GM12878 (cell line): ENCODE results near the gene IRF4. TPM values are rescaled to one million over a fixed set of nuclear protein-coding genes. Genes with fewer than 3 reads are reported as not detected.

Experiments used
- ATAC-seq: fragments of 200-7000 bp; cut with Tn5 transposase; 3 replicates; pipeline ENCODE4 v1.9.1; 2020; ENCODE audit warnings: mild to moderate bottlenecking, moderate library complexity
- Bru-seq: library from RNA; stranded (reverse); fragments of 400-500 nt; gene quantifications from one replicate; lab custom pipeline; 2021; lab: Mats Ljungman, UMichigan
- BruChase-seq, 2 experiments: library from RNA; stranded (reverse); fragments of 400-500 nt; gene quantifications; one replicate each; lab custom pipeline; 2021; lab: Mats Ljungman, UMichigan
- BruUV-seq: library from RNA; stranded (reverse); fragments of 400-500 nt; replicated peaks from 2 replicates; lab custom pipeline; 2021; lab: Mats Ljungman, UMichigan
- CTCF ChIA-PET: fragments of 300-600 bp; sonication (Branson Sonifier 250); formaldehyde crosslinking; extraction: SDS; loops from one replicate; lab custom pipeline; 2021; ENCODE audit warnings: inconsistent platforms; lab: Yijun Ruan, JAX
- POLR2A ChIA-PET: fragments of 350-600 bp; formaldehyde crosslinking; extraction: SDS; loops from one replicate; lab custom pipeline; 2021; ENCODE audit warnings: inconsistent platforms; lab: Charles Lee
- RAD21 ChIA-PET: fragments of 300-600 bp; sonication (Branson Sonifier 250); formaldehyde crosslinking; loops from one replicate; lab custom pipeline; 2023; ENCODE audit warnings: antibody characterized with exemption; ENCODE audit not compliant: unreplicated experiment; lab: Charles Lee
- SMC1A ChIA-PET: fragments of 300-600 bp; sonication (Branson Sonifier 250); formaldehyde crosslinking; loops from one replicate; lab custom pipeline; 2023; ENCODE audit not compliant: unreplicated experiment, uncharacterized antibody; lab: Charles Lee
- DNase-seq: peaks from one replicate; pipeline ENCODE4 v3.0.0-alpha.2; 2011; ENCODE audit warnings: low read depth, low spot score
- FAIRE-seq: peaks from 3 replicates; lab custom pipeline; 2011; peaks lifted over from hg19 to GRCh38; lab: Jason Lieb, UNC
- H2AFZ ChIP-seq: 2 replicates; pipeline ENCODE4 v1.6.0; 2011; ENCODE audit warnings: low read depth, low read length, control low read depth; ENCODE audit not compliant: control insufficient read depth
- H3K27ac ChIP-seq: 2 replicates; pipeline ENCODE4 v1.5.1; 2011; ENCODE audit warnings: control low read depth; ENCODE audit not compliant: control insufficient read depth, insufficient read depth
- H3K27me3 ChIP-seq, 2 experiments: replicated peaks in 1 of 2; 2 replicates each; pipeline versions ENCODE4 v1.6.0 to v1.6.1; 2011; ENCODE audit warnings: low read length in 1 of 2; ENCODE audit not compliant: control insufficient read depth in 2 of 2, insufficient read depth in 2 of 2
- H3K36me3 ChIP-seq, 2 experiments: 2 replicates each; pipeline ENCODE4 v1.5.1; 2011; ENCODE audit warnings: low read length in 1 of 2; ENCODE audit not compliant: control insufficient read depth in 2 of 2, insufficient read depth in 2 of 2
- H3K4me1 ChIP-seq: 2 replicates; pipeline ENCODE4 v1.6.1; 2011; ENCODE audit warnings: mild to moderate bottlenecking, low read length, moderate library complexity, mixed read lengths; ENCODE audit not compliant: control insufficient read depth, insufficient read depth
- H3K4me2 ChIP-seq: 2 replicates; pipeline ENCODE4 v1.6.0; 2011; ENCODE audit warnings: control low read depth; ENCODE audit not compliant: control insufficient read depth, insufficient read depth
- H3K4me3 ChIP-seq: fragments of 200-600 bp; sonication (generic); 2 replicates; pipeline ENCODE4 v1.5.1; 2016
- H3K79me2 ChIP-seq: 2 replicates; pipeline ENCODE4 v1.6.0; 2011; ENCODE audit warnings: low read length; ENCODE audit not compliant: control insufficient read depth, insufficient read depth
- H3K9ac ChIP-seq: 2 replicates; pipeline ENCODE4 v1.8.0; 2011; ENCODE audit warnings: low read length, control low read depth, mixed read lengths; ENCODE audit not compliant: control insufficient read depth, insufficient read depth
- H3K9me3 ChIP-seq: replicated peaks from 3 replicates; pipeline ENCODE4 v1.5.1; 2011; ENCODE audit warnings: mild to moderate bottlenecking, low read length; ENCODE audit not compliant: control insufficient read depth, insufficient read depth
- H4K20me1 ChIP-seq: 2 replicates; pipeline ENCODE4 v1.6.0; 2011; ENCODE audit not compliant: control insufficient read depth, insufficient read depth
- BCL11A ChIP-seq: IDR thresholded peaks from 2 replicates; pipeline ENCODE4 v1.6.1; 2011; ENCODE audit warnings: low read depth, low read length
- CBX5 ChIP-seq: sonication (generic); IDR thresholded peaks from 2 replicates; pipeline ENCODE4 v1.6.1; 2016; ENCODE audit warnings: low read depth, moderate library complexity, mild to moderate bottlenecking, inconsistent platforms
- EGR1 ChIP-seq, 2 experiments: IDR thresholded peaks; 1 replicate in 1 of 2; 2 replicates in 1 of 2; pipeline ENCODE4 v1.6.1; 2011 to 2012; ENCODE audit warnings: low read depth in 2 of 2, low read length in 2 of 2, borderline replicate concordance in 1 of 2, mild to moderate bottlenecking in 1 of 2, moderate library complexity in 1 of 2
- PML ChIP-seq: IDR thresholded peaks from 2 replicates; pipeline ENCODE4 v1.6.1; 2012; ENCODE audit warnings: low read length, inconsistent platforms
- RFX5 ChIP-seq: IDR thresholded peaks from 2 replicates; pipeline ENCODE4 v1.6.1; 2011; ENCODE audit warnings: low read depth, low read length, improper control_type of control experiment
- SP1 ChIP-seq: IDR thresholded peaks from one replicate; pipeline ENCODE4 v1.6.1; 2011; ENCODE audit warnings: low read depth, low read length
- TARDBP ChIP-seq: IDR thresholded peaks from 2 replicates; pipeline ENCODE4 v1.6.1; 2016; ENCODE audit warnings: borderline replicate concordance
- ZSCAN29 ChIP-seq: fragments of 450-650 bp; IDR thresholded peaks from 2 replicates; pipeline ENCODE4 v1.6.1; 2017; ENCODE audit warnings: mild to moderate bottlenecking, moderate library complexity
- WGBS: methylation state at CpG from one replicate; pipeline ENCODE4 v1.1.6; 2016; ENCODE audit warnings: low lambda C conversion rate; ENCODE audit not compliant: insufficient replicate concordance, insufficient coverage; ENCODE audit errors: missing lambda C conversion rate; 5-methylcytosine and 5-hydroxymethylcytosine counted together
- in situ Hi-C: fragments of 300-500 bp; cut with MboI; formaldehyde crosslinking; loops from 9 replicates; pipeline ENCODE4 v1.14.3; 2018; ENCODE audit warnings: mixed read lengths
- intact Hi-C: fragments of 100-400 bp; cut with micrococcal nuclease; formaldehyde crosslinking; loops from one replicate; pipeline ENCODE4 v1.14.2; 2022; ENCODE audit not compliant: unreplicated experiment
- long read RNA-seq, 2 experiments: library from polyadenylated mRNA; unstranded; transcript quantifications; one replicate each; pipeline ENCODE4 v2.0.0, GENCODE V29; 2019 to 2020
- polyA minus RNA-seq, 3 experiments: library from RNA; depleted of rRNA, polyadenylated mRNA; stranded (reverse); fragments of >200 nt; gene quantifications; 2 replicates each; pipeline ENCODE4 v1.2.3, GENCODE V29; 2011
- polyA plus RNA-seq, 11 experiments: library from polyadenylated mRNA; depleted of rRNA in 4 of 11; unstranded in 6 of 11; stranded (reverse) in 5 of 11; fragments of >200 nt; fragmentation: Nextera tagmentation in 4 of 11; fragmentation: Illumina TruSeq in 1 of 11; extraction: Ambion mirVana in 4 of 11; extraction: Trizol in 1 of 11; gene quantifications; 1 replicate in 1 of 11; 2 replicates in 10 of 11; pipeline versions ENCODE4 v1.2.1 to v1.2.3, GENCODE V29; 2011 to 2016; ENCODE audit warnings: inconsistent platforms in 2 of 11, missing spikeins in 2 of 11, low read depth in 1 of 11
- total RNA-seq, 4 experiments: library from RNA; depleted of rRNA in 3 of 4; stranded (reverse); fragments of >200 nt in 3 of 4; fragmentation: Illumina TruSeq in 1 of 4; extraction: Trizol in 1 of 4; gene quantifications; 2 replicates each; pipeline versions ENCODE4 v1.2.1 to v1.2.3, GENCODE V29; 2013 to 2021
- TF ChIP-seq, protein P1 (sequence below): fragments of 450-650 bp; IDR thresholded peaks from 2 replicates; pipeline ENCODE4 v1.6.1; 2014; ENCODE audit warnings: mild to moderate bottlenecking
- TF ChIP-seq, protein P2 (sequence below): IDR thresholded peaks from 2 replicates; pipeline ENCODE4 v1.6.1; 2011; ENCODE audit warnings: mild to moderate bottlenecking, low read depth, low read length, moderate library complexity; ENCODE audit not compliant: insufficient replicate concordance
- TF ChIP-seq, protein P3 (sequence below): fragments of 150-350 bp; IDR thresholded peaks from 2 replicates; pipeline ENCODE4 v1.6.1; 2016; ENCODE audit warnings: low read depth, low read length

Gene IRF4
- 825 and 857 TPM in 2 replicates for total RNA-seq (2013; cell fraction: nucleolus; rRNA removed)
- total RNA-seq (2014; rRNA removed), result 287 and 295 TPM in 2 replicates
- total RNA-seq (2014; rRNA removed; fragmentation: Illumina TruSeq; extraction: Trizol), result 217 and 228 TPM in 2 replicates
- total RNA-seq (2021), result 495 and 498 TPM in 2 replicates
- 299 TPM for polyA plus RNA-seq (2011; ENCODE audit: low read depth)
- polyA plus RNA-seq (2011; rRNA removed), result 252 and 320 TPM in 2 replicates
- polyA plus RNA-seq (2011; cell fraction: cytosol; rRNA removed), result 352 and 442 TPM in 2 replicates
- 848 and 1,001 TPM in 2 replicates for polyA plus RNA-seq (2011; cell fraction: nucleus; rRNA removed)
- 262 and 367 TPM in 2 replicates for polyA plus RNA-seq (2012)
- 223 and 228 TPM in 2 replicates for polyA plus RNA-seq (2014; fragmentation: Illumina TruSeq; extraction: Trizol)
- polyA plus RNA-seq (2014; fragmentation: Nextera tagmentation; extraction: Ambion mirVana), result 10 to 100 TPM; 50.0 to 98.9 TPM
- polyA plus RNA-seq (2014; rRNA removed), result 187 and 205 TPM in 2 replicates
- polyA plus RNA-seq (2016; fragmentation: Nextera tagmentation; extraction: Ambion mirVana), result 100 to 1,000 TPM; 295 to 297 TPM
- 364 and 403 TPM in 2 replicates for polyA minus RNA-seq (2011; rRNA and poly(A)+ RNA removed)
- 196 and 207 TPM in 2 replicates for polyA minus RNA-seq (2011; cell fraction: cytosol; rRNA and poly(A)+ RNA removed)
- polyA minus RNA-seq (2011; cell fraction: nucleus; rRNA and poly(A)+ RNA removed), result 241 and 321 TPM in 2 replicates
- Bru-seq, nascent RNA, result percentile 100 among the genes with signal in this experiment
- BruChase-seq, experiment 1, labeled RNA remaining after a 6-hour chase, result percentile 99 among the genes with signal in this experiment
- percentile 100 among the genes with signal in this experiment for BruChase-seq, experiment 2, labeled RNA remaining after a 2-hour chase
- long read RNA-seq, experiment 1, full-length matches to known transcripts, result 7 of 74 reads
- long read RNA-seq, experiment 1, partial matches to known transcripts, result 46 of 74 reads
- long read RNA-seq, experiment 1, other reads (novel, unspliced or antisense), result 21 of 74 reads
- long read RNA-seq, experiment 2, full-length matches to known transcripts, result 1 of 119 reads
- long read RNA-seq, experiment 2, partial matches to known transcripts, result 16 of 119 reads
- long read RNA-seq, experiment 2, other reads (novel, unspliced or antisense), result 102 of 119 reads

DNA sequence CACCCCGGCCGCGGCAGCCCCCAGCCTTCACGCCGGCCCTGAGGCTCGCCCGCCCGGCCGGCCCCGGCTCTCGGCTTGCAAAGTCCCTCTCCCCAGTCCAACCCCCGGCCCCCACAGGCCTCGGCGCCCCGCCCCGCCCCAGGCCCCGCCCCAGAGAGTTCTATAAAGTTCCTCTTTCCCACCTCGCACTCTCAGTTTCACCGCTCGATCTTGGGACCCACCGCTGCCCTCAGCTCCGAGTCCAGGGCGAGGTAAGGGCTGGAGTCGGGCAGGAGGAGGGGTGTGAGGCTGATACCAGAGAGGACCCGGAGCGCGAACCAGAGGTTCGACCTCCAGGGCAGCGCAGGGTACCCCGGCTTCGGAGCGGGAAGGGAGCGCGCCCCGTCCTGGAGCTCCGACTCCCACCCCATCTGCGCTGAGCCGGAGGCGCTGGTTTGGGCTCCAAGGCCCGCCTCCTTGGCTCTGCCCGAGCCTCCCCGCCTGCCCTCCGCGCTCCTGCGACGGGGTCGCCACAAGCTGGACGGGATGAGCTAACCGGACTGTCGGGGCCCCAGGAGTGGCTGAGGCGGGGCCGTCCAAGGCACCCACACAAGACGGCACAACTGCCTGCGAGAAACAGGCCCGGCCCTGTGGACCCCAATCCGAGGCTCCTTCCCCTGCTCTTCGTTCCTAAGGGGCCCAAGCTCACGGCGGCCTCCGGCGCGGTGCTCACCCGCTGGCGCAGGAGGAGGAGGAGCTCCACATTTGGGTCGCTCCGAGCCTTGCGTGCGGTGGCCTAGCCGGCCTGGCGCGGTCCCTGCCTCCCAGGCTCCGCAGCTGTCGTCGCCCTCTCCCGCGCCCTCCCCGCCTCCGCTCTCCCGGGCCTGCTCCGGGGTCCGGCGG lies at the start of gene IRF4:
TSS of gene IRF4 (plus strand) at position 194 of the 882 bp plus-strand sequence. CDS start 1,401 bp downstream, outside the sequence.
- BruUV-seq, result TSS peak; percentile 52
- H3K27ac ChIP-seq, result peak within 1 kb of the TSS; percentile 97
- DNase-seq, result no peak
- H3K27me3 ChIP-seq, result no peaks in the 10 kb centered on the region
- no peak within 1 kb of the TSS for H2AFZ ChIP-seq
- H3K9me3 ChIP-seq, result no peaks in the 10 kb centered on the region
- peak within 1 kb of the TSS; percentile 91 for H3K4me2 ChIP-seq
- in situ Hi-C loops, result loop anchor here (10.0 kb wide), 1 partner anchor 177 kb away; no protein-coding TSS in a partner anchor
- ATAC-seq, result peak; percentile 63
- ChIA-PET CTCF (interaction anchor here (0.6 to 3.4 kb wide), 14 partner anchors 11 to 203 kb away, joined by 3 to 13 read pairs (median 4); no protein-coding TSS in a partner anchor), SMC1A (interaction anchor here (0.6 to 13.5 kb wide), 24 partner anchors 8 to 203 kb away, joined by 3 to 185 read pairs (median 4); no protein-coding TSS in a partner anchor), RAD21 (interaction anchor here (0.8 to 9.4 kb wide), 25 partner anchors 8 to 1005 kb away, joined by 3 to 95 read pairs (median 8); partner anchors contain the start of gene DUSP22), POLR2A (interaction anchor here (0.6 to 5.6 kb wide), 23 partner anchors 8 to 1075 kb away, joined by 3 to 42 read pairs (median 4); partner anchors contain the start of gene DUSP22)
- peaks cover 14% of the 10 kb centered on the region for H4K20me1 ChIP-seq
- H3K36me3 ChIP-seq, result peaks cover 15 to 19% of the 10 kb centered on the region in 2 experiments
- H3K9ac ChIP-seq, result peak within 1 kb of the TSS; percentile 97
- FAIRE-seq, result no peak
- intact Hi-C loops, result loop anchor here (1.0 to 2.0 kb wide), 5 partner anchors 27 to 163 kb away; no protein-coding TSS in a partner anchor
- peaks cover 33% of the 10 kb centered on the region for H3K4me1 ChIP-seq
- H3K79me2 ChIP-seq, result peaks cover 75% of the 10 kb centered on the region
- H3K4me3 ChIP-seq, result peak within 1 kb of the TSS; percentile 95
- under 1% methylated on average over 75 of the region's 82 CpGs for WGBS
- TF ChIP-seq PML (peak; percentile 99), SP1 (no peak), TARDBP (peak; percentile 77; the same call in 1 of the 2 replicates), EGR1 (IDR thresholded peaks at IDR 0.05; ENCODE audit: borderline replicate concordance in 1 of 2, low read depth in 2 of 2, low read length in 2 of 2) (peak in 1 of 2 experiments; percentile 77; a peak in 2 of 3 replicates), ZSCAN29 (no peak), BCL11A (peak; percentile 0), CBX5 (0 out of 2 replicates have a peak, but pooled peaks have one; percentile 27), RFX5 (no peak)
- TF ChIP-seq, protein P1, sequence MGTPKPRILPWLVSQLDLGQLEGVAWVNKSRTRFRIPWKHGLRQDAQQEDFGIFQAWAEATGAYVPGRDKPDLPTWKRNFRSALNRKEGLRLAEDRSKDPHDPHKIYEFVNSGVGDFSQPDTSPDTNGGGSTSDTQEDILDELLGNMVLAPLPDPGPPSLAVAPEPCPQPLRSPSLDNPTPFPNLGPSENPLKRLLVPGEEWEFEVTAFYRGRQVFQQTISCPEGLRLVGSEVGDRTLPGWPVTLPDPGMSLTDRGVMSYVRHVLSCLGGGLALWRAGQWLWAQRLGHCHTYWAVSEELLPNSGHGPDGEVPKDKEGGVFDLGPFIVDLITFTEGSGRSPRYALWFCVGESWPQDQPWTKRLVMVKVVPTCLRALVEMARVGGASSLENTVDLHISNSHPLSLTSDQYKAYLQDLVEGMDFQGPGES, result no peak
- TF ChIP-seq, protein P2, sequence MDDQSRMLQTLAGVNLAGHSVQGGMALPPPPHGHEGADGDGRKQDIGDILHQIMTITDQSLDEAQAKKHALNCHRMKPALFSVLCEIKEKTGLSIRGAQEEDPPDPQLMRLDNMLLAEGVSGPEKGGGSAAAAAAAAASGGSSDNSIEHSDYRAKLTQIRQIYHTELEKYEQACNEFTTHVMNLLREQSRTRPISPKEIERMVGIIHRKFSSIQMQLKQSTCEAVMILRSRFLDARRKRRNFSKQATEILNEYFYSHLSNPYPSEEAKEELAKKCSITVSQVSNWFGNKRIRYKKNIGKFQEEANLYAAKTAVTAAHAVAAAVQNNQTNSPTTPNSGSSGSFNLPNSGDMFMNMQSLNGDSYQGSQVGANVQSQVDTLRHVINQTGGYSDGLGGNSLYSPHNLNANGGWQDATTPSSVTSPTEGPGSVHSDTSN, result peak; percentile 69
- TF ChIP-seq, protein P3, sequence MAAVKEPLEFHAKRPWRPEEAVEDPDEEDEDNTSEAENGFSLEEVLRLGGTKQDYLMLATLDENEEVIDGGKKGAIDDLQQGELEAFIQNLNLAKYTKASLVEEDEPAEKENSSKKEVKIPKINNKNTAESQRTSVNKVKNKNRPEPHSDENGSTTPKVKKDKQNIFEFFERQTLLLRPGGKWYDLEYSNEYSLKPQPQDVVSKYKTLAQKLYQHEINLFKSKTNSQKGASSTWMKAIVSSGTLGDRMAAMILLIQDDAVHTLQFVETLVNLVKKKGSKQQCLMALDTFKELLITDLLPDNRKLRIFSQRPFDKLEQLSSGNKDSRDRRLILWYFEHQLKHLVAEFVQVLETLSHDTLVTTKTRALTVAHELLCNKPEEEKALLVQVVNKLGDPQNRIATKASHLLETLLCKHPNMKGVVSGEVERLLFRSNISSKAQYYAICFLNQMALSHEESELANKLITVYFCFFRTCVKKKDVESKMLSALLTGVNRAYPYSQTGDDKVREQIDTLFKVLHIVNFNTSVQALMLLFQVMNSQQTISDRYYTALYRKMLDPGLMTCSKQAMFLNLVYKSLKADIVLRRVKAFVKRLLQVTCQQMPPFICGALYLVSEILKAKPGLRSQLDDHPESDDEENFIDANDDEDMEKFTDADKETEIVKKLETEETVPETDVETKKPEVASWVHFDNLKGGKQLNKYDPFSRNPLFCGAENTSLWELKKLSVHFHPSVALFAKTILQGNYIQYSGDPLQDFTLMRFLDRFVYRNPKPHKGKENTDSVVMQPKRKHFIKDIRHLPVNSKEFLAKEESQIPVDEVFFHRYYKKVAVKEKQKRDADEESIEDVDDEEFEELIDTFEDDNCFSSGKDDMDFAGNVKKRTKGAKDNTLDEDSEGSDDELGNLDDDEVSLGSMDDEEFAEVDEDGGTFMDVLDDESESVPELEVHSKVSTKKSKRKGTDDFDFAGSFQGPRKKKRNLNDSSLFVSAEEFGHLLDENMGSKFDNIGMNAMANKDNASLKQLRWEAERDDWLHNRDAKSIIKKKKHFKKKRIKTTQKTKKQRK, result no peak
